PC-9 (cell line): Measurements from ENCODE around the gene COL4A6. TPM values are rescaled to one million over a fixed set of nuclear protein-coding genes. Genes with fewer than 3 reads are reported as not detected.

Experiments used
- BruUV-seq: library from RNA; stranded (reverse); fragments of 400-500 nt; replicated peaks from 2 replicates; lab custom pipeline; 2021; lab: Mats Ljungman, UMichigan
- CTCF ChIA-PET: fragments of 300-600 bp; sonication (Branson Sonifier 250); formaldehyde crosslinking; loops from one replicate; lab custom pipeline; 2022; ENCODE audit warnings: antibody characterized with exemption; lab: Charles Lee
- POLR2A ChIA-PET: fragments of 300-600 bp; sonication (Branson Sonifier 250); formaldehyde crosslinking; loops from one replicate; lab custom pipeline; 2022; ENCODE audit warnings: antibody characterized with exemption; ENCODE audit not compliant: unreplicated experiment; lab: Charles Lee
- DNase-seq, 2 experiments: peaks; one replicate each; pipeline versions ENCODE4 v3.0.0 to v3.0.0-alpha.2; 2015 to 2022; ENCODE audit warnings: mixed read lengths in 1 of 2
- H2AFZ ChIP-seq: fragments of 200-600 bp; sonication (generic); 2 replicates; pipeline ENCODE4 v1.8.1; 2017; ENCODE audit warnings: antibody characterized with exemption
- H3F3A ChIP-seq: fragments of 200-600 bp; sonication (generic); 2 replicates; pipeline ENCODE4 v1.8.1; 2017; ENCODE audit warnings: antibody characterized with exemption, mild to moderate bottlenecking, low read depth; ENCODE audit not compliant: insufficient read depth
- H3K27ac ChIP-seq: fragments of 200-600 bp; sonication (generic); 2 replicates; pipeline ENCODE4 v1.6.1; 2016; ENCODE audit warnings: mixed run types
- H3K27me3 ChIP-seq: fragments of 200-600 bp; sonication (generic); 2 replicates; pipeline ENCODE4 v1.6.1; 2016; ENCODE audit warnings: low read depth, mixed run types; ENCODE audit not compliant: insufficient read depth
- H3K36me3 ChIP-seq: fragments of 200-600 bp; sonication (generic); 2 replicates; pipeline ENCODE4 v1.6.1; 2016; ENCODE audit warnings: low read depth, mixed run types
- H3K4me1 ChIP-seq: fragments of 200-600 bp; sonication (generic); replicated peaks from 2 replicates; pipeline ENCODE4 v1.6.1; 2016; ENCODE audit warnings: mixed run types; ENCODE audit not compliant: insufficient read depth
- H3K4me2 ChIP-seq: fragments of 200-600 bp; sonication (generic); 2 replicates; pipeline ENCODE4 v1.6.1; 2017; ENCODE audit warnings: mixed run types
- H3K4me3 ChIP-seq: fragments of 200-600 bp; sonication (generic); 2 replicates; pipeline ENCODE4 v1.6.1; 2016; ENCODE audit warnings: mixed run types
- H3K79me2 ChIP-seq: fragments of 200-600 bp; sonication (generic); 2 replicates; pipeline ENCODE4 v1.6.1; 2017; ENCODE audit warnings: low read depth, mixed run types
- H3K9me2 ChIP-seq: fragments of 200-600 bp; sonication (generic); 2 replicates; pipeline ENCODE4 v1.8.1; 2017; ENCODE audit warnings: mild to moderate bottlenecking; ENCODE audit not compliant: insufficient read depth
- H3K9me3 ChIP-seq: fragments of 200-600 bp; sonication (generic); 2 replicates; pipeline ENCODE4 v1.8.1; 2016; ENCODE audit warnings: low read depth; ENCODE audit not compliant: insufficient read depth
- H4K20me1 ChIP-seq: fragments of 200-600 bp; sonication (generic); 2 replicates; pipeline ENCODE4 v1.8.1; 2017; ENCODE audit not compliant: insufficient read depth
- CTCF ChIP-seq: fragments of 200-600 bp; sonication (generic); conservative IDR thresholded peaks from 2 replicates; pipeline ENCODE4 v1.6.1; 2017; ENCODE audit warnings: mixed run types, antibody characterized with exemption, mild to moderate bottlenecking, moderate library complexity
- EZH2 ChIP-seq: fragments of 200-600 bp; sonication (generic); IDR thresholded peaks from 2 replicates; pipeline ENCODE4 v1.8.0; 2017; ENCODE audit warnings: antibody characterized with exemption, low read depth
- intact Hi-C: fragments of 100-400 bp; cut with micrococcal nuclease; formaldehyde crosslinking; loops from one replicate; pipeline ENCODE4 v1.10.0; 2022; ENCODE audit not compliant: unreplicated experiment
- total RNA-seq: library from RNA; stranded (reverse); gene quantifications from 2 replicates; pipeline ENCODE4 v1.2.3, GENCODE V29; 2021

COL4A6 gene
- total RNA-seq, 1 experiment from 2014 or later = 15.5 TPM

- H3K27ac ChIP-seq = no peak overlapping the region
- POLR2A ChIA-PET = interaction anchor here (0.6 kb wide), 1 partner anchor 544 kb away, joined by 14 read pairs; no protein-coding TSS in a partner anchor
- no peaks in the 10 kb centered on the region for H3K79me2 ChIP-seq
- TF ChIP-seq CTCF = no peak
- no peak for TF ChIP-seq EZH2
- H4K20me1 ChIP-seq = no peaks in the 10 kb centered on the region
- intact Hi-C loops = no loop called here
- H3K4me1 ChIP-seq = no peaks in the 10 kb centered on the region
- H3K9me3 ChIP-seq = no peaks in the 10 kb centered on the region
- H2AFZ ChIP-seq = no peak overlapping the region
- no peak for DNase-seq
- H3F3A ChIP-seq = no peaks in the 10 kb centered on the region
- H3K4me3 ChIP-seq = no peak overlapping the region
- H3K36me3 ChIP-seq = no peaks in the 10 kb centered on the region
- CTCF ChIA-PET = no interaction called here
- H3K27me3 ChIP-seq = no peaks in the 10 kb centered on the region
- no peak overlapping the region for H3K4me2 ChIP-seq
- BruUV-seq = no TSS peak
- H3K9me2 ChIP-seq = no peaks in the 10 kb centered on the region
Measured at GRCh38 chrX:108217876-108218275, 220.3 kb downstream of the COL4A6 start.

DNA sequence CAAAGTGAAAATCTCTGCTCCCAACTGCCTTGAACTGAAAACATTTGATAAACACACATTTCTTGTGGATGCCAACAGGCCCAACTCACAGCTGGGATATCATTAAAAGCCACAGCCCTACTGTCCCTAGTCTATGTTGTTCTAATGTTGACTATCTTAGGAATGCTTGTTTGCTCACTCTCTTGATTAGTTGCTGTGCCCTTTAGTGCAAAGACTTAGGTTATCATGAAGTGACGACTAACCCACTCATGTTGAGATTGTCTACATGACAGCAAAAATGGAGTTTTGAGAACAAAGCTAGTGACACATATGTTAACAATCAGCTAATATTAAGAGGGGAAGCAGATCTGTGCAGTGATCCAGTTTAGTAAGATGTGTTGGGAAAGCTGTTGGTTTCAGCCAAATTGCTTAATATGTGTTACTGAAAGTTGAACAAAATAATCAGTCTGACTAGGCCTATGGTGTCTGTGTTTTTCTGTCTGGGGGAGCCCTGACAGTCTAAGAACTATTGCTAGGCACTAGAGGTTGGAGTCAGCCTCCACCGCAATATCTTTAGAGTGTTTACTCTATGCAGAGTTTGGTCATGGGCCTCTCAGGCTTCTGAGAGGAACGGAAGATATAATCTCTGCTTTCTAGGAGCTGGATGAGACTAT is 221.2 kb downstream of the COL4A6 start:
- ChIA-PET POLR2A (interaction anchor here (0.6 kb wide), 1 partner anchor 545 kb away, joined by 14 read pairs; no protein-coding TSS in a partner anchor), CTCF (no interaction called here)
- DNase-seq = no peak
- no peak overlapping the region for H3K27ac ChIP-seq
- H4K20me1 ChIP-seq = no peaks in the 10 kb centered on the region
- H3K9me3 ChIP-seq = no peaks in the 10 kb centered on the region
- no TSS peak for BruUV-seq
- H2AFZ ChIP-seq = no peak overlapping the region
- H3K4me3 ChIP-seq = no peak overlapping the region
- no peaks in the 10 kb centered on the region for H3K36me3 ChIP-seq
- H3K79me2 ChIP-seq = no peaks in the 10 kb centered on the region
- H3K4me2 ChIP-seq = no peak overlapping the region
- no peaks in the 10 kb centered on the region for H3F3A ChIP-seq
- H3K27me3 ChIP-seq = no peaks in the 10 kb centered on the region
- intact Hi-C loops = no loop called here
- H3K9me2 ChIP-seq = no peaks in the 10 kb centered on the region
- no peaks in the 10 kb centered on the region for H3K4me1 ChIP-seq
- TF ChIP-seq CTCF (no peak), EZH2 (no peak)

GRCh38 chrX:108216405-108216804 is 221.8 kb downstream of the COL4A6 start:
- DNase-seq = no peak
- CTCF ChIA-PET = no interaction called here
- no peak overlapping the region for H3K4me2 ChIP-seq

More at GRCh38 chrX:108216405-108216804, 221.8 kb downstream of the COL4A6 start:
- Histone ChIP-seq H3K79me2 (no peaks in the 10 kb centered on the region), H2AFZ (no peak overlapping the region), H3K27ac (no peak overlapping the region), H3F3A (no peaks in the 10 kb centered on the region), H3K9me2 (no peaks in the 10 kb centered on the region), H3K4me1 (no peaks in the 10 kb centered on the region), H3K27me3 (no peaks in the 10 kb centered on the region), H3K4me3 (no peak overlapping the region), H3K36me3 (no peaks in the 10 kb centered on the region), H4K20me1 (no peaks in the 10 kb centered on the region), H3K9me3 (no peaks in the 10 kb centered on the region)
- no TSS peak for BruUV-seq
- POLR2A ChIA-PET = no interaction called here
- intact Hi-C loops = no loop called here
- TF ChIP-seq CTCF (no peak), EZH2 (no peak)
